Measurements from ENCODE around the gene SMIM5. TPM values are rescaled to one million over a fixed set of nuclear protein-coding genes. Genes with fewer than 3 reads are reported as not detected.

The SMIM5 gene
- total RNA-seq, 1 donor from 2014 or later, result 2.7 TPM

GRCh38 chr17:75643643-75644017, 10.4 kb downstream of the SMIM5 start:
- TF ChIP-seq CTCF (IDR thresholded peaks at IDR 0.05), result no peak
- H3K27ac ChIP-seq, result peak overlapping the region; percentile 71

GRCh38 chr17:75645501-75645888, 12.3 kb downstream of the SMIM5 start:
- intact Hi-C loops (cut with DNase I), result no loop called here
- no peaks in the 10 kb centered on the region for H3K27me3 ChIP-seq (ENCODE audit: low read depth)
- H3K9me3 ChIP-seq, result no peaks in the 10 kb centered on the region
- peak overlapping the region; percentile 92 for H3K27ac ChIP-seq
- H3K4me3 ChIP-seq, result no peak overlapping the region
- H3K4me1 ChIP-seq, result peaks cover 43% of the 10 kb centered on the region
- peaks cover 28% of the 10 kb centered on the region for H3K36me3 ChIP-seq
- DNase-seq (peak; percentile 82), ATAC-seq (peak; percentile 90 to 91)
- no peak for TF ChIP-seq CTCF (IDR thresholded peaks at IDR 0.05)

More at GRCh38 chr17:75643643-75644017, 10.4 kb downstream of the SMIM5 start:
- no peak for DNase-seq
- intact Hi-C loops (cut with DNase I), result no loop called here
- Histone ChIP-seq H3K4me1 (peaks cover 43% of the 10 kb centered on the region), H3K36me3 (peaks cover 10% of the 10 kb centered on the region), H3K9me3 (no peaks in the 10 kb centered on the region), H3K4me3 (no peak overlapping the region), H3K27me3 (ENCODE audit: low read depth) (no peaks in the 10 kb centered on the region)
- no peak for ATAC-seq

DNA sequence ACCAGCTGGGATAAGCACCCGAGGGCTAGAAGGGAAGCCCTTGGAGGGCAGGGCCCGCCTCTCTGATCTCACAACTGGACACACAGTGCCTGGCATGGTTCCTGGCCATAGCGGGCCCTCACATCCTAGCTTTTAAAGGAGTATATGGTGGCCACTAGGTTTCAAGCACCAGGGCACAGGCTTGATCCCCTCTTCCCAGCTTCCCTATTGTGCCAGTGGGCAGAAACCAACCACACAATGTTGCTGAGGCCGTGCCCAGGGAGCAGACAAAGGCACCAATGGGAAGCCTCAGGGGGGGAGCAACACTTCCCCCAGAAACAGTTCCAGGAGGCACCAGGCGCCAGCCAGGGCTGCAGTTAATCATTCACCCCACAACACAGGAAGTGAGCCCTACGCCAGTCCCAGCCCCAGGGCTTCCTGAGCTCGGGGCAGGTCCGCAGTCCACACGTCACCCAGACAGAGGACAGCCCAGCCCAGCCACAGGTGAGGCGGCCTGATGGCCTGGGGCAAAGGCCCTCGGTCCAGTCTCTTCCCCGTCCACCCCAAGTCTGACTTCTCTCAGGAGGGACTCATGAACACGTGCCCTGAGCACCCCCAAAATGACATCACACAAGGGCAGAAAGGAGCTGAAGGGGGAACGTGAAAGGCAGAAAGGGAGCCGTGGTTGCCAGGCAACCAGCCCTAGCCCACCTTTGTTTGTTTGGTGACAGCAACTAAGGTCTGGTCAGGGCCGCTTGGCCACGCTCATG, 12.8 kb downstream of the SMIM5 start:
- Histone ChIP-seq H3K27me3 (ENCODE audit: low read depth) (no peaks in the 10 kb centered on the region), H3K4me3 (no peak overlapping the region), H3K4me1 (peaks cover 43% of the 10 kb centered on the region), H3K9me3 (no peaks in the 10 kb centered on the region), H3K36me3 (peaks cover 30% of the 10 kb centered on the region), H3K27ac (peak overlapping the region; percentile 92)
- no peak for TF ChIP-seq CTCF (IDR thresholded peaks at IDR 0.05)
- DNase-seq (peak; percentile 89), ATAC-seq (peak; percentile 92 to 93)
- intact Hi-C loops (cut with DNase I), result no loop called here

DNA sequence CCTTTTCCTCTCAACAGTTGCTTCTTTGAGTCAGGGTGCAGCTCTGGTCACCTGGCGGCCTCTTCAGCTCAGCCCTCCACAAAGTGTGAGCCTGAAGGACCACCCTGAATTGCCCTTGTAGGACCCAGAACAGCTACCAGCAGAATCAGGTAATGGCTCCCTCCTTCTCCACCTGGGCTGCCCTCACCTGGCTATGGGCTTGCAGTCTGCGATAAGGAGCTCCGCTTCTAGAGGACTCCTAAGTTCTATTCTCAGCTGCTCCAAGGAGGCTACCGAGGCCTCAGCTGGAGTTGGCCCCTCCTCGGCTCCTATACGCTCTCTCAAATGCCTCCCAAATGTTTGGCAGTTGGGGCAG, 13.4 kb downstream of the SMIM5 start:
- ATAC-seq (no peak), DNase-seq (no peak)
- Histone ChIP-seq H3K9me3 (no peaks in the 10 kb centered on the region), H3K27me3 (ENCODE audit: low read depth) (no peaks in the 10 kb centered on the region), H3K4me3 (no peak overlapping the region), H3K36me3 (peaks cover 36% of the 10 kb centered on the region), H3K27ac (peak overlapping the region; percentile 92), H3K4me1 (peaks cover 43% of the 10 kb centered on the region)
- no peak for TF ChIP-seq CTCF (IDR thresholded peaks at IDR 0.05)
- intact Hi-C loops (cut with DNase I), result no loop called here

DNA sequence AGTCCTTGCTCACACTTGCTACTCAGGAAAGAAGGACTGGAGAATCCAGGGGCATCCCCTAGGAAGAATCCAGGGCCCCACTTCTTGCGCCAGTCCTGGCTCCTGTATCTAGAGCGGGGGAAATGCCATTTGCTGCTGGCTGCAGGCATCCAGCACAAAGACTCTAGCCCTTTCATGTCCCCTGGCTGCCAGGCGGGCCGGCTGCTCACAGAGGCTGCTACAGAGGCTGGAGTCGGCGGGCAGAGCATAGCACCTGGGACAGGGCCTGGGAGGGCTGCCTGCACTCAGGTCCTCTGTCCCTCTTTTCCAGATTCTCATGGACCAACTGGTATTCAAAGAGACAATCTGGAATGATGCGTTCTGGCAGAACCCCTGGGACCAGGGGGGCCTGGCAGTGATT, 13.8 kb downstream of the SMIM5 start:
- intact Hi-C loops (cut with DNase I), result no loop called here
- Histone ChIP-seq H3K27ac (peak overlapping the region; percentile 92), H3K27me3 (ENCODE audit: low read depth) (no peaks in the 10 kb centered on the region), H3K36me3 (peaks cover 40% of the 10 kb centered on the region), H3K4me1 (peaks cover 39% of the 10 kb centered on the region), H3K4me3 (no peak overlapping the region), H3K9me3 (no peaks in the 10 kb centered on the region)
- DNase-seq (no peak), ATAC-seq (no peak)
- TF ChIP-seq CTCF (IDR thresholded peaks at IDR 0.05), result no peak
